ENCODE results near the gene MCM10. TPM values are rescaled to one million over a fixed set of nuclear protein-coding genes. Genes with fewer than 3 reads are reported as not detected.

MCM10 gene
- total RNA-seq, 4 donors from 2014 or later: 0.64 to 1.5 (median 0.78) TPM

DNA sequence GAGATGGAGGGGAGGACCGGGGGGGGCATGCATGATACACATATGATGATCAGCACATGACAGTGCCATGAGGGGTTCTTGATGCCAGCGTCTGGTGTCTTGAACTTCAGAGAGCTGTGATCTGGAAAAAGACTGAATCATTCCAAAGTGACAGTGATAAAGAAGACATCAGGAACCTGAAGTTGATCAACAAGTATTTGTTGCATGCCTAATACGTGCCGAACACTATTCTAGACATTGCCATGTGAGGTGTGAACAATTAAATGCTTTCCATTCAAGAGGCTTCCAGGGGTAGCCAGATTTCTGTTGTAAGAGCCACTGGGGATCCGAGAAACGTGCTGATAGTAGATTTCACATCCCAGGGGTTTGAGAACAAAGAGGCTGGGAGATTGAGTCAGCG, 6.2 kb downstream of the MCM10 start:
- Histone ChIP-seq H3K4me1 (no peaks in the 10 kb centered on the region), H3K36me3 (no peaks in the 10 kb centered on the region), H3K27ac (no peak overlapping the region), H3K4me3 (no peak overlapping the region), H3K27me3 (no peaks in the 10 kb centered on the region), H3K9me3 (no peaks in the 10 kb centered on the region)
- intact Hi-C loops (cut with DNase I; ENCODE audit: low total_unique reads): no loop called here
- in situ Hi-C loops (cut with MboI; ENCODE audit: low sequenced_read_pairs in 4 of 4): loop anchor here in 1 of 4 donors (10.0 kb wide), 1 partner anchor 127 kb away; no protein-coding TSS in a partner anchor
- ATAC-seq (no peak), DNase-seq (no peak)
- TF ChIP-seq, protein P1, sequence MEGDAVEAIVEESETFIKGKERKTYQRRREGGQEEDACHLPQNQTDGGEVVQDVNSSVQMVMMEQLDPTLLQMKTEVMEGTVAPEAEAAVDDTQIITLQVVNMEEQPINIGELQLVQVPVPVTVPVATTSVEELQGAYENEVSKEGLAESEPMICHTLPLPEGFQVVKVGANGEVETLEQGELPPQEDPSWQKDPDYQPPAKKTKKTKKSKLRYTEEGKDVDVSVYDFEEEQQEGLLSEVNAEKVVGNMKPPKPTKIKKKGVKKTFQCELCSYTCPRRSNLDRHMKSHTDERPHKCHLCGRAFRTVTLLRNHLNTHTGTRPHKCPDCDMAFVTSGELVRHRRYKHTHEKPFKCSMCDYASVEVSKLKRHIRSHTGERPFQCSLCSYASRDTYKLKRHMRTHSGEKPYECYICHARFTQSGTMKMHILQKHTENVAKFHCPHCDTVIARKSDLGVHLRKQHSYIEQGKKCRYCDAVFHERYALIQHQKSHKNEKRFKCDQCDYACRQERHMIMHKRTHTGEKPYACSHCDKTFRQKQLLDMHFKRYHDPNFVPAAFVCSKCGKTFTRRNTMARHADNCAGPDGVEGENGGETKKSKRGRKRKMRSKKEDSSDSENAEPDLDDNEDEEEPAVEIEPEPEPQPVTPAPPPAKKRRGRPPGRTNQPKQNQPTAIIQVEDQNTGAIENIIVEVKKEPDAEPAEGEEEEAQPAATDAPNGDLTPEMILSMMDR (IDR thresholded peaks at IDR 0.05 in 4 of 5, conservative IDR thresholded peaks at IDR 0.05 in 1 of 5): no peak
- TF ChIP-seq POLR2A (IDR thresholded peaks at IDR 0.05): no peak

DNA sequence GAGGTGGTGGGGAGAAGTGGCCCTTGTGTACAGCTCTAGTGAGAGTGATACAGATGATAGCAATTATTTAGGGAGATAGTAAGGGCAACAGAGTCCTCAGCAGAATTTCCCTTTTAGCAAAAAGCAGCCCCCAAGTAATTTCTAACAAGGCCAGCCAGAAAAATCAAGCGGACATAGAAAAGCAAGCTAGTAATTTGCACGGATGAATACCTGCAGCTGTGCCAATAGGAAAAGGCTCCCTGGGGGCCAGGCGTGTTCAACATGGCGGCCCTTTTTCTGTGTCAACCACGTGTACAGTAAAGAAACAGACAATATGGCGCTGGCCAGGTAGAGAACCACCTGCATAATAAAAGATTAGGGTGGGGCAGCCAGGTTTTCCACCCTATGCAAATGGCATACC, 7.4 kb downstream of the MCM10 start:
- no peaks in the 10 kb centered on the region for H3K9me3 ChIP-seq
- H3K36me3 ChIP-seq: no peaks in the 10 kb centered on the region
- no peak for ATAC-seq
- no peak overlapping the region for H3K4me3 ChIP-seq
- intact Hi-C loops (cut with DNase I; ENCODE audit: low total_unique reads) (no loop called here), in situ Hi-C loops (cut with MboI; ENCODE audit: low sequenced_read_pairs in 4 of 4) (loop anchor here in 1 of 4 donors (10.0 kb wide), 1 partner anchor 126 kb away; no protein-coding TSS in a partner anchor)
- DNase-seq: no peak
- TF ChIP-seq, protein P1 (IDR thresholded peaks at IDR 0.05 in 4 of 5, conservative IDR thresholded peaks at IDR 0.05 in 1 of 5): no peak
- no peak for TF ChIP-seq POLR2A (IDR thresholded peaks at IDR 0.05)
- H3K4me1 ChIP-seq: no peaks in the 10 kb centered on the region
- H3K27me3 ChIP-seq: no peaks in the 10 kb centered on the region
- no peak overlapping the region for H3K27ac ChIP-seq

DNA sequence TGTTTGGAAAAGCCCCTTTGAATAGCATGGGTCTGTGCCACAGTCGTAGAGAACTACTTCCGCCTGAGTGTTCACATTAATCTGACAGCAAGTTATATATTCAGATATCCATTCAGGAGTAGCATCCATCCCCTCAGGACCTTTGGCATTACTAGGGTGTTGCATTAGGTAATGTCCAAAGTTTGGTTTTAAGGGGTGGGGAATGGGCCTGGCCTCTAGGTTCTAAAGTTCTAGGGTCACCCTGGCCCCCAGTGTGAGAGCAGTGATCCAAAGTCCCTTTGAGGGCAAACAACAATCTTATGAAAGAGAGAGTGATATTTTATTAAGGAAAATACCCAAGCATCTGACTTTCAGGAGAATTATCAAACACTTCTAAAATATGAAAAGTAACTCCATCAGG, 12.3 kb downstream of the MCM10 start:
- intact Hi-C loops (cut with DNase I; ENCODE audit: low total_unique reads): no loop called here
- Histone ChIP-seq H3K27ac (no peak overlapping the region), H3K4me1 (no peaks in the 10 kb centered on the region), H3K9me3 (no peaks in the 10 kb centered on the region), H3K36me3 (no peaks in the 10 kb centered on the region), H3K27me3 (no peaks in the 10 kb centered on the region), H3K4me3 (no peak overlapping the region)
- in situ Hi-C loops (cut with MboI; ENCODE audit: low sequenced_read_pairs in 4 of 4): no loop called here
- DNase-seq (no peak), ATAC-seq (no peak)
- TF ChIP-seq, protein P1 (IDR thresholded peaks at IDR 0.05 in 4 of 5, conservative IDR thresholded peaks at IDR 0.05 in 1 of 5): no peak
- TF ChIP-seq POLR2A (IDR thresholded peaks at IDR 0.05): no peak

DNA sequence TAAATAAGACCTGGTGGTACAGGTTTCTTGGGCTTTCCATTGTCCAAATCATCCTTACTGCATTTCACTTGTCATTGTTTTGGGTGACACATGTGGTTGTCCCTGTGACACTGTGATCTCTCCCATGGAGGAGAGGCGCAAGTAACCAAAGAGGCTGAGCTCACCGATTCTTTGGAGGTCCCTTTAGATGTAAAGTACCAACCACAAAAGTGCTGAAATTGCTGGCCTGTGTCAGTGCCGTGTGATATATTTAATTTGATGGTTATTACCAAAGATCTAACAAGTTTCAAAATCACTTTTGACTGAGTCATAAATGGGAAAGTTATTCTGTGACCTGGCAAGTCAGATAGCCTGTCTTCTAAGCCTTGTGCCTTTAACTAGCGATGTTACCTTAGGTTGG, 19.4 kb downstream of the MCM10 start:
- H3K9me3 ChIP-seq: no peaks in the 10 kb centered on the region
- peaks cover 15 to 16% of the 10 kb centered on the region in 2 donors for H3K4me1 ChIP-seq
- ATAC-seq: no peak
- H3K4me3 ChIP-seq: no peak overlapping the region
- intact Hi-C loops (cut with DNase I; ENCODE audit: low total_unique reads) (no loop called here), in situ Hi-C loops (cut with MboI; ENCODE audit: low sequenced_read_pairs in 4 of 4) (no loop called here)
- DNase-seq: no peak
- no peaks in the 10 kb centered on the region for H3K27me3 ChIP-seq
- H3K36me3 ChIP-seq: no peaks in the 10 kb centered on the region
- no peak for TF ChIP-seq POLR2A (IDR thresholded peaks at IDR 0.05)
- TF ChIP-seq, protein P1 (IDR thresholded peaks at IDR 0.05 in 4 of 5, conservative IDR thresholded peaks at IDR 0.05 in 1 of 5): no peak
- no peak overlapping the region for H3K27ac ChIP-seq

DNA sequence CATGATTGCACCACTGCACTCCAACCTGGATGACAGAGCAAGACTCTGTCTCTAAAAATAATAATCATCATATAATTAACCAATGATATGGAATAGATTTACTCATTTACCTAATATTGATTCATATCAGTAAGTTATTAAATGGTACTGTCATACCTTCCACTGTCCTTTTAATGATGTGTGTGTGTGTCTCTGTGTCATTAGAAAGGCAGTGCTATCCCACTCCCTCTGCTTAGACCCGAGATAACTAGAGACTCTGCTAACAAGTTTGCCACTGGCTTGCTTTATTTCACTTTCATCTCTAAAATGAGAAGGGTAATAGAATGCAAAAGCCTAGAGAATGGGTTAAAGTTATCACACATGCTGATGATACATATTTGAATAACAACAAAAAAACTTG, 21.1 kb downstream of the MCM10 start:
- no peak for ATAC-seq
- intact Hi-C loops (cut with DNase I; ENCODE audit: low total_unique reads): no loop called here
- no peak for DNase-seq
- in situ Hi-C loops (cut with MboI; ENCODE audit: low sequenced_read_pairs in 4 of 4): no loop called here
- Histone ChIP-seq H3K4me1 (peaks cover 17 to 23% of the 10 kb centered on the region in 2 donors), H3K9me3 (no peaks in the 10 kb centered on the region), H3K4me3 (no peak overlapping the region), H3K27me3 (no peaks in the 10 kb centered on the region), H3K36me3 (no peaks in the 10 kb centered on the region), H3K27ac (no peak overlapping the region)
- TF ChIP-seq, protein P1 (IDR thresholded peaks at IDR 0.05 in 4 of 5, conservative IDR thresholded peaks at IDR 0.05 in 1 of 5): no peak
- TF ChIP-seq POLR2A (IDR thresholded peaks at IDR 0.05): no peak
